Natural killer cell treated with Interleukin-12 subunit alpha and Interleukin-12 subunit beta and Interleukin-15 and Interleukin-18, amount 100 ng/mL, for 72 hours (primary cell): ENCODE data around the gene TMEM151B. TPM values are rescaled to one million over a fixed set of nuclear protein-coding genes. Genes with fewer than 3 reads are reported as not detected.

ENCODE experiments used
- ATAC-seq, 2 donors: fragments of 150-1000 bp; cut with Tn5 transposase in 1 of 2; sonication (Bioruptor Pico), chemical (Tn5 transposase) in 1 of 2; 2 replicates each; pipeline ENCODE4 v1.10.0; 2021
- DNase-seq: peaks from one replicate; pipeline ENCODE4 v3.0.0; 2022; ENCODE audit warnings: low spot score
- H3K27ac Mint-ChIP-seq, 2 donors: 1 replicate in 1 of 2; 2 replicates in 1 of 2; pipeline ENCODE4 v1.8.0; 2022; ENCODE audit warnings: mixed read lengths in 2 of 2, mild to moderate bottlenecking in 1 of 2, moderate library complexity in 1 of 2
- H3K27me3 Mint-ChIP-seq, 2 donors: 1 replicate in 1 of 2; 2 replicates in 1 of 2; pipeline ENCODE4 v1.8.0; 2022; ENCODE audit warnings: mixed read lengths in 2 of 2
- H3K36me3 Mint-ChIP-seq: one replicate; pipeline ENCODE4 v1.8.0; 2022; ENCODE audit warnings: mixed read lengths
- H3K4me1 Mint-ChIP-seq, 2 donors: 1 replicate in 1 of 2; 2 replicates in 1 of 2; pipeline ENCODE4 v1.8.0; 2022; ENCODE audit warnings: low read depth in 2 of 2, mixed read lengths in 2 of 2, mild to moderate bottlenecking in 1 of 2
- H3K4me3 Mint-ChIP-seq: one replicate; pipeline ENCODE4 v1.8.0; 2022; ENCODE audit warnings: mixed read lengths
- H3K9me3 Mint-ChIP-seq: 2 replicates; pipeline ENCODE4 v1.8.0; 2022; ENCODE audit warnings: mixed read lengths
- total RNA-seq, 2 donors: library from RNA; stranded (reverse); gene quantifications; one replicate each; pipeline ENCODE4 v1.2.3, GENCODE V29; 2022

The TMEM151B gene
- total RNA-seq, 2 donors from 2014 or later, result not detected

GRCh38 chr6:44270526-44271405 lies 516 bp downstream of the TMEM151B start:
- no peaks in the 10 kb centered on the region for H3K9me3 Mint-ChIP-seq
- DNase-seq (no peak), ATAC-seq (peak in 1 of 2 donors; percentile 24)
- H3K36me3 Mint-ChIP-seq, result no peaks in the 10 kb centered on the region
- peak overlapping the region; percentile 30 for H3K4me3 Mint-ChIP-seq
- H3K4me1 Mint-ChIP-seq, result peaks cover 16 to 27% of the 10 kb centered on the region in 2 donors
- H3K27ac Mint-ChIP-seq, result no peak overlapping the region
- H3K27me3 Mint-ChIP-seq, result peaks cover 38 to 45% of the 10 kb centered on the region in 2 donors

GRCh38 chr6:44271406-44271723 lies 1.1 kb downstream of the TMEM151B start:
- no peak for DNase-seq
- peak overlapping the region; percentile 30 for H3K4me3 Mint-ChIP-seq
- no peak for ATAC-seq
- H3K36me3 Mint-ChIP-seq, result no peaks in the 10 kb centered on the region
- no peak overlapping the region for H3K27ac Mint-ChIP-seq
- H3K4me1 Mint-ChIP-seq, result peaks cover 10 to 23% of the 10 kb centered on the region in 2 donors
- H3K9me3 Mint-ChIP-seq, result no peaks in the 10 kb centered on the region
- H3K27me3 Mint-ChIP-seq, result peaks cover 38 to 45% of the 10 kb centered on the region in 2 donors

DNA sequence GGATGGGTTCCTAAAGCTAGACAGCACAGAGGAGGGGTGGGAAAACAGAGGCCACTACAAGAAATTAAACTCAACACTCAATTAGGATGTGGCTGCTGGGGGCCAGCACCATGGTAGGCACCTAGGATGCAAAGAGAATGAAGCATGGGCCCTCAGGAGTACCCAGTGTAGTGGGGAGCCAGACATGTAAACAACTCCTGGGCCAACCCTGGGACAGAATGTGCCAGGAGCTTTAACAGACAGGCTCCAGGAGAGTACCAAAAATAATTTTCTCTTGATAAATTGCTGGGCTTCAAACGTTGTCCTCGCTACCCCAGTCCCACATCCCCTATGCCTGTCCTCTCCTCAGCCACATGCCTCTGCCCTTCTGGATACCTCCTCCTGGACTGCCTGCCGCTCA lies 1.7 kb downstream of the TMEM151B start:
- H3K9me3 Mint-ChIP-seq, result no peaks in the 10 kb centered on the region
- H3K4me1 Mint-ChIP-seq, result peaks cover 9 to 18% of the 10 kb centered on the region in 2 donors
- no peak overlapping the region for H3K27ac Mint-ChIP-seq
- H3K4me3 Mint-ChIP-seq, result peak overlapping the region; percentile 30
- peaks cover 42 to 47% of the 10 kb centered on the region in 2 donors for H3K27me3 Mint-ChIP-seq
- ATAC-seq (no peak), DNase-seq (no peak)
- no peaks in the 10 kb centered on the region for H3K36me3 Mint-ChIP-seq

GRCh38 chr6:44272529-44272928 lies 2.3 kb downstream of the TMEM151B start:
- H3K27ac Mint-ChIP-seq, result no peak overlapping the region
- H3K4me3 Mint-ChIP-seq, result no peak overlapping the region
- H3K4me1 Mint-ChIP-seq, result peaks cover 9 to 18% of the 10 kb centered on the region in 2 donors
- no peaks in the 10 kb centered on the region for H3K36me3 Mint-ChIP-seq
- no peak for ATAC-seq
- no peak for DNase-seq
- peaks cover 47 to 53% of the 10 kb centered on the region in 2 donors for H3K27me3 Mint-ChIP-seq
- no peaks in the 10 kb centered on the region for H3K9me3 Mint-ChIP-seq

DNA sequence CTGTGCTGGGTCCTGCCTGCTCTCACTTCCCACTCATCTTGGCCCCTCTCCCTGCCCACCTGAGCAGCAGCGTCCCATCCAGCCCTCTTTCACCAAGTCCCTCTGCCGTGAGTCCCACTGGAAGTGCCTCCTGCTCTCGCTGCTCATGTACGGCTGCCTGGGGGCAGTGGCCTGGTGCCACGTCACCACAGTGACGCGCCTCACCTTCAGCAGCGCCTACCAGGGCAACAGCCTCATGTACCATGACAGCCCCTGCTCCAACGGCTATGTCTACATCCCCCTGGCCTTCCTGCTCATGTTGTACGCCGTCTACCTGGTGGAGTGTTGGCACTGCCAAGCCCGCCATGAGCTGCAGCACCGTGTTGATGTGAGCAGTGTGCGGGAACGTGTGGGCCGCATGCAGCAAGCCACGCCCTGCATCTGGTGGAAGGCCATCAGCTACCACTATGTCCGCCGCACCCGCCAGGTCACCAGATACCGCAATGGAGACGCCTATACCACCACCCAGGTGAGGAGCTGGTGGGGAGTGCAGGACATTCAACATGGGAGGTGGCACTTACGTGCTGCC lies 2.8 kb downstream of the TMEM151B start:
- DNase-seq (no peak), ATAC-seq (no peak)
- H3K4me1 Mint-ChIP-seq, result peaks cover 9 to 18% of the 10 kb centered on the region in 2 donors
- no peaks in the 10 kb centered on the region for H3K9me3 Mint-ChIP-seq
- no peak overlapping the region for H3K4me3 Mint-ChIP-seq
- H3K36me3 Mint-ChIP-seq, result no peaks in the 10 kb centered on the region
- H3K27me3 Mint-ChIP-seq, result peaks cover 51 to 59% of the 10 kb centered on the region in 2 donors
- H3K27ac Mint-ChIP-seq, result no peak overlapping the region

DNA sequence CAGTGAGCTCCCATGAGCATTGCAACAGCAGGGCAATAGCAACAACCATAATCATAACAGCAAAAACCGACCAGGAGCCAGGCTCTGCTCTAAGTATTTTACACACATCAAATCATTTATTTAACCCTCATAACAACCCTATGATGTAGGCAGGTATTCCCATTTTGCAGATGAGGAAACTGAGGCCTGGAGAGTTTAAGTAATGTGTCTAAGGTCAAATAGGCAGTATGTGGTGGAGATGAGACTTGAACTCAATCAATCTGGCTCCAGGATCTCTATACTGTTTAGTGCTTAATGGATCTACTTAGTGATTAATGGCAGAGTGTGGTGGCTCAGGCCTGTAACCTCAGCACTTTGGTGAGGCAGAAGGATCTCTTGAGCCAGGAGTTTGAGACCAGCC lies 3.4 kb downstream of the TMEM151B start:
- no peak for ATAC-seq
- no peak overlapping the region for H3K4me3 Mint-ChIP-seq
- H3K36me3 Mint-ChIP-seq, result no peaks in the 10 kb centered on the region

DNA sequence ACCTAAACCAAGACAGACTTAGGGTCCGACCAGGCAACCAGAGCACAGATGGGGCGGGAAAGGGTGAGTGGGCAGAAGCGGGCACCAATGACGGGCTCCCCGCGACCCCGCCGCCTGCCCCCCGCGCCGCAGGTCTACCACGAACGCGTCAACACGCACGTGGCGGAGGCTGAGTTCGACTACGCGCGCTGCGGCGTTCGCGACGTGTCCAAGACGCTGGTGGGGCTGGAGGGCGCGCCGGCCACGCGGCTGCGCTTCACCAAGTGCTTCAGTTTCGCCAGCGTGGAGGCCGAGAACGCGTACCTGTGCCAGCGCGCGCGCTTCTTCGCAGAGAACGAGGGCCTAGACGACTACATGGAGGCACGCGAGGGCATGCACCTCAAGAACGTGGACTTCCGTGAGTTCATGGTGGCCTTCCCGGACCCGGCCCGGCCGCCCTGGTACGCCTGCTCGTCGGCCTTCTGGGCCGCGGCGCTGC lies 5.1 kb downstream of the TMEM151B start:
- Mint-ChIP-seq H3K4me1 (peaks cover 0 to 10% of the 10 kb centered on the region in 2 donors), H3K4me3 (no peak overlapping the region), H3K36me3 (no peaks in the 10 kb centered on the region), H3K27me3 (peaks cover 50 to 51% of the 10 kb centered on the region in 2 donors), H3K27ac (no peak overlapping the region), H3K9me3 (no peaks in the 10 kb centered on the region)
- DNase-seq, result no peak
- ATAC-seq, result no peak

More for the DNA sequence above, 3.4 kb downstream of the TMEM151B start:
- Mint-ChIP-seq H3K9me3 (no peaks in the 10 kb centered on the region), H3K27me3 (peaks cover 54 to 60% of the 10 kb centered on the region in 2 donors), H3K27ac (no peak overlapping the region), H3K4me1 (peaks cover 9 to 18% of the 10 kb centered on the region in 2 donors)
- no peak for DNase-seq

GRCh38 chr6:44275749-44276648 lies 5.7 kb downstream of the TMEM151B start:
- Mint-ChIP-seq H3K36me3 (no peaks in the 10 kb centered on the region), H3K27me3 (peaks cover 51 to 52% of the 10 kb centered on the region in 2 donors), H3K9me3 (no peaks in the 10 kb centered on the region), H3K4me3 (no peak overlapping the region), H3K27ac (no peak overlapping the region), H3K4me1 (peaks cover 0 to 10% of the 10 kb centered on the region in 2 donors)
- peak; percentile 25 to 60 for ATAC-seq
- no peak for DNase-seq

DNA sequence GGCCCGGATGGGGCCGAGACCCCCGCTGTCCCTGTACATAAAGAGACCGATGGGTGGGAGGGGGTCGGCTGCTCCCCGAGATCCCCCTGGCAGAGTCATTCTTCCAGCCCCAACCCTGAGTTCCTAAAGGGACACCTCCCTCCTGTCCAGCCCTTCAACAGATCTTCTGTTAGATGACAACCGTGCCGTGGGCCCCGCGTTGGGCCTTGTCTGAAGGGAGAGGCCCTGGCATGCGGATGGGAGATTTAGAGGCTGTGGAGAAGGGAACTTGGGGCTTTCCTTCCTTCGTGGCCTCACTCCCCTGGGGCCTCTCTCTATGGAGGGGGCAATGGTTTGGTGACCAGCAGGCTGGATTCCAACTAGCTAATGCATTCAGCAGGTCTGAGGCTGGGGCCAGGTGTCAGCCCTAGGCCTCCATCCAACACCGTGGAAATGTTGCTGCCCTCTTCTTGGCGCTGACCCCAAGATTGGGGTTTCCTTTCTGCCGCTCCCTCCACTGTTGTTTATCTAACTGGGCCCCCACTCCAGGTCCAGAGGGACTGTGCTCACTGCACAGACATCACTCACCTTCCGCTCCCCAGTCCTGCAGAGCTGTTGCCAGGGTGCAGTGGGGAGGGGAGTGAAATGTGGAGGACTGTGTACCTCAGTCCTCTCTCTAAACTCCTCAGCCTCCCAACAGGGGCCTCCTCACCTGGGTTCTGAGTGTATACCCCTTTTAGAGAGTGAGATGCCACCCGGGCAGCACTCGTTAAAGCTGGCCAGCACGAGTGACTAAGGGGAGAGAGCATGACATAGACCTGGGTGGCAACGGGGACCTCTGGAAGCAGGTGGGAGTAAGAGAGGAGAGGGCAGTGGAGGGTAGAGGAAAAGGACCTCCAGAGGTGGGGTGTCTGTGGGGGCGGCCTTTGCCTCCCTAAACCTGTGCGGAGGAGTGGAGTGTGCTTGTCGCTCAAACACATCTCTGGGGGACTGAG lies 6.7 kb downstream of the TMEM151B start:
- no peak overlapping the region for H3K4me3 Mint-ChIP-seq
- H3K36me3 Mint-ChIP-seq, result no peaks in the 10 kb centered on the region
- ATAC-seq (no peak), DNase-seq (no peak)
- no peaks in the 10 kb centered on the region for H3K9me3 Mint-ChIP-seq
- H3K27ac Mint-ChIP-seq, result no peak overlapping the region
- peaks cover 43 to 46% of the 10 kb centered on the region in 2 donors for H3K27me3 Mint-ChIP-seq
- H3K4me1 Mint-ChIP-seq, result peaks cover 0 to 7% of the 10 kb centered on the region in 2 donors

- Mint-ChIP-seq H3K4me3 (no peak overlapping the region), H3K4me1 (peaks cover 0 to 7% of the 10 kb centered on the region in 2 donors), H3K27ac (no peak overlapping the region), H3K36me3 (no peaks in the 10 kb centered on the region), H3K9me3 (no peaks in the 10 kb centered on the region), H3K27me3 (peaks cover 37 to 42% of the 10 kb centered on the region in 2 donors)
- ATAC-seq (no peak), DNase-seq (no peak)
These were observed 7.5 kb downstream of the TMEM151B start for GRCh38 chr6:44277763-44278162.

DNA sequence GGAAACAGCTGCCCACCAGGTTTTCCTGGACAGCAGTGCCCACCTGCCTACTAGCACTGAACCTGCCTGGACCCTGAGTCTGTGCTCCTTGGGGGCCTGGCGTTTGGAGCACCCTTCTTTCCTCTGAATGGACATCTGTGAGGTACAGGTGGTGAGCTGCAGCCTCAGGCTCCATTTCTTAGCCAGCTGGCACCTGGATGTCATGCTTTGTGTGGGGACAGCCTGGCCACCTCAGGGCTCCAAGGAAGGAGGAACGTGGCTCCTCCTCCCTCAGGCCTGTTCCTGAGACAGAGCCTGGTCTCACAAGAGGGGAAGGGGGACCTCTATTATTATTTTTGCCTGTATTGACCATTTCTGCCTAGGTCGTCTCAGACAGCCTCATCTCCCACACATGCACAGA lies 8.1 kb downstream of the TMEM151B start:
- peaks cover 0 to 7% of the 10 kb centered on the region in 2 donors for H3K4me1 Mint-ChIP-seq
- no peaks in the 10 kb centered on the region for H3K36me3 Mint-ChIP-seq
- peaks cover 34 to 37% of the 10 kb centered on the region in 2 donors for H3K27me3 Mint-ChIP-seq
- no peak overlapping the region for H3K4me3 Mint-ChIP-seq
- DNase-seq (no peak), ATAC-seq (no peak)
- no peaks in the 10 kb centered on the region for H3K9me3 Mint-ChIP-seq
- no peak overlapping the region for H3K27ac Mint-ChIP-seq

DNA sequence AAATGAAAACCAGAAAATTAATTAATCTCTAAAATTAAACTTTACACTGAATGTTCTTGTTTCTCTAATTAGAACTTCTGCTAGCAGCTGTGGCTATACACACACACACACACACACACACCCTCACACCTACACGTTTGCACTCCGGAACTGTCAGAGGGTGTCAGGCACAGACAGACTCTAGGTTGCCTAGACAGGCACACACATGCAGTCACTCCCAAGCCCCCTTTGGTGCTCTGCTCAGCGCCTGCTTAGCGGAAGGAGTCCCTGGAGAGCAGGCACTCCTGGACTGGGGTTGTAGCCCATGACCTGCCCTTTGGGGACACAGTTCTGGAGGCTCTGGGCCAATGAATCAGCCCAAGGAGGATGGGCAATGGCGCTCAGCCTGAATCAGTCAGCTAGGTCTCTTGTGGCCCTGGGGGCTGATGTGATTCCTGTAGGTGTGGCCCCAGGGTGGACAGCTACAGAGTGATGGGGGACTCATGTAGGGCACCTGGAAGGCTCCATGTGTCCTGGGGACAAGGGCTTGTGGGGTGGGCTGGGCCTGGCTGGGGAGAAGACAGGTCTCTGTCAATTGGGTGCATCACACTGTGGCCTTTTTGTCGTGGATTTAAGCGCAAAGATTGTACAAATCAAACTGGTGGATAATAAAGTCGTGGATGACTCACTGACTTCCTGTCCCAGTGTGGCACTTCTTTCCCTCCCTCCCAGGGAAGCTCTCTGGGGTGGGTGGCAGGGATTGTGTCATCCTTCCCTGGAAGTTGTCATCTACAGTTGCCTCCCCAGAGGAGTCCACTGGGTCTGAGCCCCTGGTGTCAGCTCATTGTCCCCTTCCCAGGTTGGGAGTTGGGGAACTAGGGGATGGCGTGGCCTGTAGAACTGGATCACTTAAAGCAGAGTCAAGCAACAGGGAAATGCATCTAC lies 8.8 kb downstream of the TMEM151B start:
- DNase-seq (no peak), ATAC-seq (no peak)
- Mint-ChIP-seq H3K4me1 (peaks cover 0 to 7% of the 10 kb centered on the region in 2 donors), H3K36me3 (no peaks in the 10 kb centered on the region), H3K27ac (no peak overlapping the region), H3K27me3 (peaks cover 40 to 41% of the 10 kb centered on the region in 2 donors), H3K9me3 (no peaks in the 10 kb centered on the region), H3K4me3 (no peak overlapping the region)
